Measurements from ENCODE around the gene PDE4B.

DNA sequence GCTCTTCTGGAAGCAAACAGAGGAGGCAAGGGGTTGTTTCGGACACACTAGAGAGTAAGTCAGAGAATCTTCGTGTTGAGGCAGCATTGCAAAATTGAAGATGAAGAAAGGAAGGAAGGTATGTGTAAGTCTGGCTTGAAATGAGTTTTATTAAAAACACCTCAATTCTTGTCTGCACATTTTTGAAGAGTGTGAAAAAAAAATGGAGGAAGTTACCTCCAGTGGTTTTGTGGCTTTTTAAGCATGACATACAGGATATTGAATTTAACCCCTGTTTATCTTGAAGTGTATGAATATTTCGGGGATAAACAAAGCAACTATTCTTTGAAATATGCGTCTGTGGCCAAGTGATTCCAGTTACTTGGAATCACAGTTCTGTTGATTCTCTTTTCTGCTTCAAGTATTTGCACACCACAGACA, 538.0 kb downstream of the PDE4B start:
- TF ChIP-seq, protein P1, sequence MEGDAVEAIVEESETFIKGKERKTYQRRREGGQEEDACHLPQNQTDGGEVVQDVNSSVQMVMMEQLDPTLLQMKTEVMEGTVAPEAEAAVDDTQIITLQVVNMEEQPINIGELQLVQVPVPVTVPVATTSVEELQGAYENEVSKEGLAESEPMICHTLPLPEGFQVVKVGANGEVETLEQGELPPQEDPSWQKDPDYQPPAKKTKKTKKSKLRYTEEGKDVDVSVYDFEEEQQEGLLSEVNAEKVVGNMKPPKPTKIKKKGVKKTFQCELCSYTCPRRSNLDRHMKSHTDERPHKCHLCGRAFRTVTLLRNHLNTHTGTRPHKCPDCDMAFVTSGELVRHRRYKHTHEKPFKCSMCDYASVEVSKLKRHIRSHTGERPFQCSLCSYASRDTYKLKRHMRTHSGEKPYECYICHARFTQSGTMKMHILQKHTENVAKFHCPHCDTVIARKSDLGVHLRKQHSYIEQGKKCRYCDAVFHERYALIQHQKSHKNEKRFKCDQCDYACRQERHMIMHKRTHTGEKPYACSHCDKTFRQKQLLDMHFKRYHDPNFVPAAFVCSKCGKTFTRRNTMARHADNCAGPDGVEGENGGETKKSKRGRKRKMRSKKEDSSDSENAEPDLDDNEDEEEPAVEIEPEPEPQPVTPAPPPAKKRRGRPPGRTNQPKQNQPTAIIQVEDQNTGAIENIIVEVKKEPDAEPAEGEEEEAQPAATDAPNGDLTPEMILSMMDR (IDR thresholded peaks at IDR 0.05), result no peak
- TF ChIP-seq POLR2A (IDR thresholded peaks at IDR 0.05), result no peak
- TF ChIP-seq POLR2AphosphoS5 (IDR thresholded peaks at IDR 0.05), result no peak

Data from sigmoid colon (tissue), 4 donors.